Astrocyte (in vitro differentiated cells and primary cell): Measurements from ENCODE around the gene CCDC59. TPM values are rescaled to one million over a fixed set of nuclear protein-coding genes. Genes with fewer than 3 reads are reported as not detected.

Source experiments
- DNase-seq: peaks from one replicate; pipeline ENCODE4 v3.0.0-alpha.2; 2010; ENCODE audit warnings: low read depth
- FAIRE-seq: peaks from 2 replicates; lab custom pipeline; 2011; peaks lifted over from hg19 to GRCh38; lab: Jason Lieb, UNC
- H2AFZ ChIP-seq: 2 replicates; pipeline ENCODE4 v1.6.0; 2012; ENCODE audit warnings: low read depth, low read length, inconsistent platforms
- H3K27ac ChIP-seq: 2 replicates; pipeline ENCODE4 v1.5.1; 2011; ENCODE audit warnings: low read depth, low read length, inconsistent platforms
- H3K27me3 ChIP-seq: 2 replicates; pipeline ENCODE4 v1.6.0; 2011; ENCODE audit warnings: low read length, inconsistent platforms; ENCODE audit not compliant: insufficient read depth
- H3K36me3 ChIP-seq: 2 replicates; pipeline ENCODE4 v1.5.1; 2011; ENCODE audit warnings: low read length, inconsistent platforms; ENCODE audit not compliant: insufficient read depth
- H3K4me1 ChIP-seq: 2 replicates; pipeline ENCODE4 v1.5.1; 2011; ENCODE audit warnings: low read length, inconsistent platforms; ENCODE audit not compliant: insufficient read depth
- H3K4me2 ChIP-seq: 2 replicates; pipeline ENCODE4 v1.6.0; 2012; ENCODE audit warnings: low read length, inconsistent platforms
- H3K4me3 ChIP-seq: 2 replicates; pipeline ENCODE4 v1.5.1; 2011; ENCODE audit warnings: low read depth, mild to moderate bottlenecking, low read length, inconsistent platforms; ENCODE audit not compliant: insufficient read depth
- H3K79me2 ChIP-seq: 2 replicates; pipeline ENCODE4 v1.6.0; 2012; ENCODE audit warnings: mild to moderate bottlenecking, low read length, inconsistent platforms; ENCODE audit not compliant: insufficient read depth
- H3K9ac ChIP-seq: 2 replicates; pipeline ENCODE4 v1.6.0; 2012; ENCODE audit warnings: mild to moderate bottlenecking, low read length, inconsistent platforms
- H3K9me3 ChIP-seq: 2 replicates; pipeline ENCODE4 v1.5.1; 2012; ENCODE audit warnings: low read depth, mild to moderate bottlenecking, low read length, inconsistent platforms; ENCODE audit not compliant: insufficient read depth
- H4K20me1 ChIP-seq: 2 replicates; pipeline ENCODE4 v1.6.0; 2012; ENCODE audit warnings: low read length, inconsistent platforms; ENCODE audit not compliant: insufficient read depth
- H3K27ac Mint-ChIP-seq: one replicate; pipeline ENCODE4 v1.8.0; 2021; ENCODE audit warnings: mild to moderate bottlenecking, mixed read lengths; ENCODE audit not compliant: unreplicated experiment
- H3K27me3 Mint-ChIP-seq: one replicate; pipeline ENCODE4 v1.8.0; 2021; ENCODE audit warnings: low read depth, mixed read lengths; ENCODE audit not compliant: unreplicated experiment
- H3K36me3 Mint-ChIP-seq: one replicate; pipeline ENCODE4 v1.8.0; 2021; ENCODE audit warnings: low read depth, mixed read lengths; ENCODE audit not compliant: unreplicated experiment
- H3K4me1 Mint-ChIP-seq: one replicate; pipeline ENCODE4 v1.8.0; 2021; ENCODE audit warnings: low read depth, mixed read lengths; ENCODE audit not compliant: unreplicated experiment
- H3K4me3 Mint-ChIP-seq: one replicate; pipeline ENCODE4 v1.8.0; 2021; ENCODE audit warnings: mild to moderate bottlenecking, moderate library complexity, mixed read lengths; ENCODE audit not compliant: unreplicated experiment
- H3K9me3 Mint-ChIP-seq: one replicate; pipeline ENCODE4 v1.8.0; 2021; ENCODE audit warnings: mild to moderate bottlenecking, mixed read lengths; ENCODE audit not compliant: unreplicated experiment
- EZH2 ChIP-seq: IDR thresholded peaks from 2 replicates; pipeline ENCODE4 v1.6.1; 2012; ENCODE audit warnings: mild to moderate bottlenecking, low read length, inconsistent platforms; ENCODE audit not compliant: insufficient read depth
- total RNA-seq: library from RNA; stranded (reverse); gene quantifications from 2 replicates; pipeline ENCODE4 v1.2.1, GENCODE V29; 2021
- TF ChIP-seq, protein P1 (sequence below): IDR thresholded peaks from 2 replicates; pipeline ENCODE4 v1.5.1; 2011; ENCODE audit warnings: low read depth, mild to moderate bottlenecking, inconsistent platforms, low read length, moderate library complexity; ENCODE audit not compliant: insufficient read depth

The CCDC59 gene
- total RNA-seq, 1 donor from 2014 or later: 46.0 TPM

DNA sequence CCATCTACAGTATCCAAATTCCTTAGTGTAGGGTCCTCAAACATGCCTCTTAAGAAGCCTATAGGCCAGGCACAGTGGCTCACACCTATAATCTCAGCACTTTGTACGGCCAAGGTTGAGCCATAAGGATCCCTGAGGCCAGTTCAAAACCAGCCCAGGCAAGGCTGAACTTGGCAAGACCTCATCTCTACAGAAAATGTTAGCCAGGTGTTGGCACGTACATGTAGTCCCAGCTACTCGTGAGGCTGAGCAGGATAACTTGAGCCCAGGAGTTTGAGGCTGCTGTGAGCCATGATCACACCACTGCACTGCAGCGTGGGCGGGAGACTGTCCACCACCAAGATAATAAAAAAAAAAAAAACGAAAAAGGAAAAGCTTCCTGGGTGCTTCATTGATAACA lies 6.8 kb downstream of the CCDC59 start:
- peaks cover 12% of the 10 kb centered on the region for H3K36me3 ChIP-seq
- no peaks in the 10 kb centered on the region for H4K20me1 ChIP-seq
- no peaks in the 10 kb centered on the region for H3K9me3 ChIP-seq
- no peak overlapping the region for H3K27ac ChIP-seq
- Mint-ChIP-seq H3K4me3 (no peak overlapping the region), H3K9me3 (no peaks in the 10 kb centered on the region), H3K27ac (no peak overlapping the region), H3K36me3 (peaks cover 5% of the 10 kb centered on the region), H3K27me3 (no peaks in the 10 kb centered on the region), H3K4me1 (peaks cover 2% of the 10 kb centered on the region)
- no peak overlapping the region for H3K4me3 ChIP-seq
- no peak overlapping the region for H2AFZ ChIP-seq
- no peak for TF ChIP-seq EZH2
- TF ChIP-seq, protein P1, sequence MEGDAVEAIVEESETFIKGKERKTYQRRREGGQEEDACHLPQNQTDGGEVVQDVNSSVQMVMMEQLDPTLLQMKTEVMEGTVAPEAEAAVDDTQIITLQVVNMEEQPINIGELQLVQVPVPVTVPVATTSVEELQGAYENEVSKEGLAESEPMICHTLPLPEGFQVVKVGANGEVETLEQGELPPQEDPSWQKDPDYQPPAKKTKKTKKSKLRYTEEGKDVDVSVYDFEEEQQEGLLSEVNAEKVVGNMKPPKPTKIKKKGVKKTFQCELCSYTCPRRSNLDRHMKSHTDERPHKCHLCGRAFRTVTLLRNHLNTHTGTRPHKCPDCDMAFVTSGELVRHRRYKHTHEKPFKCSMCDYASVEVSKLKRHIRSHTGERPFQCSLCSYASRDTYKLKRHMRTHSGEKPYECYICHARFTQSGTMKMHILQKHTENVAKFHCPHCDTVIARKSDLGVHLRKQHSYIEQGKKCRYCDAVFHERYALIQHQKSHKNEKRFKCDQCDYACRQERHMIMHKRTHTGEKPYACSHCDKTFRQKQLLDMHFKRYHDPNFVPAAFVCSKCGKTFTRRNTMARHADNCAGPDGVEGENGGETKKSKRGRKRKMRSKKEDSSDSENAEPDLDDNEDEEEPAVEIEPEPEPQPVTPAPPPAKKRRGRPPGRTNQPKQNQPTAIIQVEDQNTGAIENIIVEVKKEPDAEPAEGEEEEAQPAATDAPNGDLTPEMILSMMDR: no peak
- FAIRE-seq: no peak
- H3K27me3 ChIP-seq: no peaks in the 10 kb centered on the region
- H3K4me1 ChIP-seq: no peaks in the 10 kb centered on the region
- no peak overlapping the region for H3K4me2 ChIP-seq
- DNase-seq: no peak
- H3K79me2 ChIP-seq: peaks cover 17% of the 10 kb centered on the region
- no peak overlapping the region for H3K9ac ChIP-seq

DNA sequence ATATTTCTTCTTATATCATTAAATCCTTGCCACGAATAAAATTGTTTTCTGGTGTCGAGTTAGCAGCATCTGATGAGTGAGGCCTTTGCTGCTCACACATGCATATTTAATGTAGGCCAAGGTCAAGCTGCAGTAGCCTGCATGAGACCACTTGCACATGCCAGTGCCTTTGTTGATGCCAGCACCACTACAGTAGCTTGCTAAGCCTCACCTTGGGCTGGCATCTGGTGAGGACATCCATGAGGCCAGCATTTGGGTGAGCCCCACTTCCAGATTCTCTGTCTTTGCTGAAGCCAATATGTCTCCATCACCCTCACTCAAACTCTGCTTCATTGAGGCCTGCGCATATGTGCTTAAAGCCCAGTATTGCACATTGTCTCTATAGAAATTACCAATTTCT lies 8.0 kb downstream of the CCDC59 start:
- no peak for TF ChIP-seq EZH2
- TF ChIP-seq, protein P1: no peak
- FAIRE-seq: no peak
- Mint-ChIP-seq H3K4me3 (no peak overlapping the region), H3K27ac (no peak overlapping the region), H3K27me3 (no peaks in the 10 kb centered on the region), H3K4me1 (no peaks in the 10 kb centered on the region), H3K36me3 (peaks cover 5% of the 10 kb centered on the region), H3K9me3 (no peaks in the 10 kb centered on the region)
- Histone ChIP-seq H3K4me1 (no peaks in the 10 kb centered on the region), H4K20me1 (no peaks in the 10 kb centered on the region), H3K27ac (no peak overlapping the region), H3K36me3 (peaks cover 4% of the 10 kb centered on the region), H3K27me3 (no peaks in the 10 kb centered on the region), H3K4me3 (no peak overlapping the region), H3K9me3 (no peaks in the 10 kb centered on the region), H2AFZ (no peak overlapping the region), H3K79me2 (peaks cover 4% of the 10 kb centered on the region), H3K9ac (no peak overlapping the region), H3K4me2 (no peak overlapping the region)
- no peak for DNase-seq

DNA sequence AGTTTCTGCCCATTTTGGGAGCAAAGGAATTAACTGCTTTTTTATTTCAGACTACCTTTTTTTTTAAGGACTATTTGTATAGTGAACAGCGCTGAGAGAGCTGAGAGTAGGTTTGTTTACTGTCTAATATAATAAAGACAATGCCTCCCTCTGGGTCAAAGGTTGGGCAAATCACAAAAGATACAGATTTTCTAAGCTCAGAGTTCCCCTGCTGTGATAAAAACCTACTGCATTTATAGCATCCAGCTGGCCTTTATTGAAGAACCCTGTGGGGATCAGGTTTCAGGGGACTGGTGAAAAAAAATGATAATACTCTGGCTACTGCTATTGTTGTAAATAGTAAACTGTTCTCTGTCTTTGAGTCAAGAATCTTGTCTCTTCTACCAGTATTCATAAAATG lies 28.7 kb downstream of the CCDC59 start:
- H3K27ac Mint-ChIP-seq: no peak overlapping the region
- Histone ChIP-seq H2AFZ (no peak overlapping the region), H3K27me3 (no peaks in the 10 kb centered on the region)

More for the DNA sequence above, 28.7 kb downstream of the CCDC59 start:
- no peaks in the 10 kb centered on the region for H4K20me1 ChIP-seq
- no peak overlapping the region for H3K27ac ChIP-seq
- H3K4me1 ChIP-seq: no peaks in the 10 kb centered on the region
- no peak overlapping the region for H3K4me3 ChIP-seq
- FAIRE-seq (no peak), DNase-seq (no peak)
- no peaks in the 10 kb centered on the region for H3K9me3 ChIP-seq
- H3K9me3 Mint-ChIP-seq: no peaks in the 10 kb centered on the region
- H3K4me3 Mint-ChIP-seq: no peak overlapping the region
- H3K36me3 ChIP-seq: no peaks in the 10 kb centered on the region
- H3K36me3 Mint-ChIP-seq: no peaks in the 10 kb centered on the region
- H3K9ac ChIP-seq: no peak overlapping the region
- H3K79me2 ChIP-seq: no peaks in the 10 kb centered on the region
- no peak overlapping the region for H3K4me2 ChIP-seq
- no peaks in the 10 kb centered on the region for H3K27me3 Mint-ChIP-seq
- H3K4me1 Mint-ChIP-seq: no peaks in the 10 kb centered on the region
- TF ChIP-seq, protein P1: no peak
- no peak for TF ChIP-seq EZH2
